Choroid plexus epithelial cell (primary cell): ENCODE results near the gene MYBBP1A.

ENCODE experiments used
- DNase-seq: peaks from one replicate; pipeline ENCODE4 v3.0.0-alpha.2; 2010; ENCODE audit warnings: low read depth
- H3K4me3 ChIP-seq: 2 replicates; pipeline ENCODE4 v1.5.1; 2011; ENCODE audit warnings: low read depth, mild to moderate bottlenecking, control low read depth, low read length, moderate library complexity
- TF ChIP-seq, protein P1 (sequence below): conservative IDR thresholded peaks from 2 replicates; pipeline ENCODE4 v1.5.1; 2011; ENCODE audit warnings: low read depth, mild to moderate bottlenecking, control low read depth, inconsistent platforms, low read length, moderate library complexity

Gene MYBBP1A

DNA sequence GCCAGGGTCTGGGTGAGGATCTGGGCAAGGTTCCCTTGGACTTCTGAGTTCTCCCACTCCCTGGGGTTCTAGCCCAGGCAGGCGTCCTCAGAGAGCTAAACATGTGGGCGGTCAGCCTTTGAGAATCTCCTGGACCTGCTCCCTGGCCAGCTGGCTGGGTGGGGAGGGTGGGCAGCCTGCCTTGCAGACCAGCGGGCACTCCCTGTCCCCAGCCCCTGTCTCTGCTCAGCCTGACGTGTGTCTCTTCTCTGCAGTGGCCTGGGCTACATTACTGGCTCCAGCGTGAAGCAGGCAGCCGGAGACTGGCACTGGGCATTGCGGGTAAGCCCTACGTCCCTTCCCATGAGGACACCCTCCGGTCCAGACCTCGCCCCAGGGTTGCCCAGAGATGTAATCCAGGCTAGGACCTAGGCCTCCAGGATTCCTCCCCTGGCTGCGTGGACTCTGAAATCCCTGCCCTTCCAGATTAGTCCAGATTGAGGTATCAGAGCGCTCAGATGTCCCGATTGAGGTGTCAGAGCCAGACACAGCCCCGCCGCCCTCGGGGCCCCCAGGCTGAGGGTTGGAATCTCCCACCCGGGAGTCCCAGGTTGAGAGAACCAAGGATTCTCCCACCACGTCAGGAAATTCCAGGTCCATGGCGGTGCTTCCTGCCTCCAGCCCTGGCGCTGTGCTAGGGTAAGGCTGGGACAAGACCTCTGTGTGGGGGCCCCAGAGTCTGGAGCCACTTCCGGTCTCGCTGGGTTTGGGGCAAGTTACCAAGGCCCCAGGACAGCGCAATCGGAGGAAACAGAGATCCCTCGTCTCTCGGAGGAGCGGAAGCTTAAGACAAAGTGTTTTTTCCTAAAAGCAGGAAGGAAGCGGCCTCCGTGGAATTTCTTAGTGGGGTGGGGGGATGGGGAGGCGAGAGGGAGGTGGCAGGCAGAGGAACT, 24.1 kb downstream of the MYBBP1A start:
- no peak overlapping the region for H3K4me3 ChIP-seq
- TF ChIP-seq, protein P1, sequence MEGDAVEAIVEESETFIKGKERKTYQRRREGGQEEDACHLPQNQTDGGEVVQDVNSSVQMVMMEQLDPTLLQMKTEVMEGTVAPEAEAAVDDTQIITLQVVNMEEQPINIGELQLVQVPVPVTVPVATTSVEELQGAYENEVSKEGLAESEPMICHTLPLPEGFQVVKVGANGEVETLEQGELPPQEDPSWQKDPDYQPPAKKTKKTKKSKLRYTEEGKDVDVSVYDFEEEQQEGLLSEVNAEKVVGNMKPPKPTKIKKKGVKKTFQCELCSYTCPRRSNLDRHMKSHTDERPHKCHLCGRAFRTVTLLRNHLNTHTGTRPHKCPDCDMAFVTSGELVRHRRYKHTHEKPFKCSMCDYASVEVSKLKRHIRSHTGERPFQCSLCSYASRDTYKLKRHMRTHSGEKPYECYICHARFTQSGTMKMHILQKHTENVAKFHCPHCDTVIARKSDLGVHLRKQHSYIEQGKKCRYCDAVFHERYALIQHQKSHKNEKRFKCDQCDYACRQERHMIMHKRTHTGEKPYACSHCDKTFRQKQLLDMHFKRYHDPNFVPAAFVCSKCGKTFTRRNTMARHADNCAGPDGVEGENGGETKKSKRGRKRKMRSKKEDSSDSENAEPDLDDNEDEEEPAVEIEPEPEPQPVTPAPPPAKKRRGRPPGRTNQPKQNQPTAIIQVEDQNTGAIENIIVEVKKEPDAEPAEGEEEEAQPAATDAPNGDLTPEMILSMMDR = no peak
- no peak for DNase-seq

DNA sequence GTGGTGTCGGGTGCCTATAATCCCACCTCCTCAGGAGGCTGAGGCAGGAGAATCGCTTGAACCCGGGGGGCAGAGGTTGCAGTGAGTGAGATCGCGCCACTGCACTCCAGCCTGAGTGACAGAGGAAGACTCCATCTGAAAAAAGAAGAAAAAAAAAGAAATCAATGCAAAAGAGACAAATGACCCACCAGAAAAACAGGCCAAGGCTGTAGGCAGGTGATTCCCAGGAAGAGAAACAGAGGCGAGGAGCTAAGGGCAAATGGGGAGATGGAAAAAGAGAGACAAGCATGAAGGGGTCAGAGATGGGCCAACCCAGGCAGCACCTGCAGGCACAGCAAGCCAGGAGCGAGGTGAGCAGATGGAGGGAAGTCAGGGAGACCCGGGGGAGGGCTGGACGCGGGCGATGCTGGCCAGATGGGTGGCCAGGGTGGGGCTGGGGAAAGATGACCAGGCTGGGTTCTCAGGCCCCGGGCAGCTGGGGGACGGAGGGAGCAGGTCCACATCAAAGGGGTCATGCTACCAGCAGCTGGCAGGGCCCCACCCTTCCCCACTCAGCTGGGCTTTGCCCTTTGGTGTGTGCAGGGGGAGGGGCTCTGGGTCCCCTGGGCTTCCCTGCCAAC, 25.5 kb downstream of the MYBBP1A start:
- no peak overlapping the region for H3K4me3 ChIP-seq
- TF ChIP-seq, protein P1 = no peak
- no peak for DNase-seq

DNA sequence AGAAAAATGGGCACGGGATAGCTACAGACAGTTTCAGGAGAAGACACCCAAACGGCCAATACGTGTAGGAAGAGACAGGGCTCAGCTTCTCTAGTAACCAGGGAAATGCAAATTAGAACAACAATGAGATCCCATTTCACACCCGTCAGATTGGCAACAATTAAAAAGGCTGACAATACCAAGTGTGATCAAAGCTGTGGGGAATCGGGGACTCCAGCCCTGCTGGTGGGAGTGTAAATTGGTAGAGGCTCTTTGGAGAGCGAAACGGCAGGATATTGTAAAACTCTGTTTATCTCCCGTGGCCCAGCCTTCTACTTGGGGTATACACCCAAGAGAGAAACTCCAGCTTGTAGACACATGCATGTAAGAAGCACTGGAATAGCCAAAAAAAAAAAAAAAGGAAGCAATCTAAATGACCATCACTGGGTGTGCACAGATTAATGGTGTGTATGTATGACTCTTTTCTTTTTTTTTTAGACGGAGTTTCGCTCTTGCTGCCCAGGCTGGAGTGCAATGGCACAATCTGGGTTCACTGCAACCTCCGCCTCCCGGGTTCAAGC, 27.5 kb downstream of the MYBBP1A start:
- no peak overlapping the region for H3K4me3 ChIP-seq
- TF ChIP-seq, protein P1 = no peak
- DNase-seq = no peak

DNA sequence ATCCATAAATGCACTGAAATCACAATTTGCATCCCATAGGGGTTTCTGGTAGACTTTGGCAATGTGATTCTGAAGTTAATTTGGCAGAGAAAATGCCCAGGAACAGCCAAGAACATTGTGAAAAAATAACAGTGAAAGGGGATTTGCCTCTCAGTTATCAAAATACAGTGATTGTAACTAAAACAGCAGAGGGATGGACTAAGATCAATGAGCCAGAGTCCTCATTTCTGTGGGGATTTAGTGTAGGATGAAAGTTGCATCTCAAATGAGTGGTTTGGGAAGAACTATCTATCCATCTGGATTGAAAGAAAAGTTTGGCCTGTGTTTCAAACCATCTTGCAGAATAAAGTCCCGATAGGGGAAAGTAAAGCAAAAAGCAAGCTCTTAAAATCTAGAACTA, 28.1 kb downstream of the MYBBP1A start:
- DNase-seq = no peak
- H3K4me3 ChIP-seq = no peak overlapping the region
- TF ChIP-seq, protein P1 = no peak

DNA sequence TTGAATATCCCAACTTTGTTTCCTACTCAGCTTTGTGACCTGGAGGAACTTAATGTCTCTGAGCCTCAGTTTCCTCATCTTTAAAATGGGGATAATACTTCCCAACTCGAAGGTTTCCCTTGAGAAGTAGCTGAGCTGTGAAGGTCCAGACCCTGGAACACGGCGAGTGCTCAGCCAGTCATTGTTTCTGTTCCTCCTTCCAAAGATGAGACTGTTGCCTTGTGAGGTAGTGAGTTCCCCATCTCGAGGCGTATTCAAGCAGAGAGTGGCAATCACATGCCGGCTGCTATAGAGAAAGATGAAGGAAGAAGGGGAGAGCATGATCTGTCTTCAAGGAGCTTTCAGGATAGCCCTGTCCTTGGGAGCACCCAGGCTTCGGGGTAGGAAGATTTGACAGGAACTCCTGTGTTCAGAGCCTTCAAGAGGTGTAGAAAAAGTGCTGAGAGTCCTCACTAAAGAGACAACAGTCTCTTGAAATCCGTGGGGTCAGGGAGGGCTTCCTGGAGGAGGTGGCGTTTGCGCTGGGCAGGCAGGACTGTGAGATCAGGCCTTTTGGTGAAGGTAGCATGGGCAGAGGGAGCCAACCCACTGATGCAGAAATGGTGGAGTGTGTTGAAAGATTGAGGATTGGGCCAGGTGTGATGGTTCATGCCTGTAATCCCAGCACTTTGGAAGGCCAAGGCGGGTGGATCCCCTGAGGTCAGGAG, 29.3 kb downstream of the MYBBP1A start:
- TF ChIP-seq, protein P1 = no peak
- H3K4me3 ChIP-seq = no peak overlapping the region
- DNase-seq = no peak

DNA sequence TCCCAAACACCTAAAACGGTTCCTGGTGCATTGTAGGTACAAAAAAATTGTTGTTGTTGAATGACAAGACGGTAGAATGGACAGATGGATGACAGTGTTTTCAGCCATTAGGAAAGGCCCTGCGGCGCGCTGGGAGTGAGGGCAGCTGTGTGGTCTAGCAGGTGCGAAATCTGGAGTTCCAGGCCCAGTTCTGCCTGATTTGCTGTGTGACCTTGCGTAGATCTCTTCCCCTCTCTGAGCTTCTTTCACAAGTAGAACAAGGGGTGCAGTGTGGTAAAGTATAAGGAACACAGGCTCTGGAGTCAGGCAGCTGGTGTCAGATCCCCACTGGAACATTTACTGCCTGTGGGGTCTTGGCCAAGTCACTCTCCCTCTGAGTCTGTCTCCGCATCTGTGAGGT, 31.2 kb downstream of the MYBBP1A start:
- no peak for DNase-seq
- TF ChIP-seq, protein P1 = no peak
- H3K4me3 ChIP-seq = no peak overlapping the region
